ENCODE results near the gene NPAS3.

- TF ChIP-seq POLR2AphosphoS5 (IDR thresholded peaks at IDR 0.05) (no peak), CTCF (IDR thresholded peaks at IDR 0.05) (no peak), POLR2A (IDR thresholded peaks at IDR 0.05) (no peak)
Observed at GRCh38 chr14:33515441-33515840, 576.8 kb downstream of the NPAS3 start.

Data from sigmoid colon (tissue), 4 donors.